GM13976 (cell line): Measurements from ENCODE around the gene CADM2.

Experiments used
- DNase-seq: peaks from one replicate; pipeline ENCODE4 v3.0.0; 2012; ENCODE audit warnings: low spot score
- CTCF ChIP-seq: IDR thresholded peaks from 2 replicates; pipeline ENCODE4 v1.5.1; 2012; ENCODE audit warnings: borderline replicate concordance, mild to moderate bottlenecking; ENCODE audit not compliant: insufficient read depth; ENCODE audit errors: extremely low read depth, missing control alignments, control extremely low read depth
- in situ Hi-C: fragments of 300-500 bp; cut with MboI; formaldehyde crosslinking; loops from one replicate; pipeline ENCODE4 v1.12.0; 2022; ENCODE audit warnings: low sequenced_read_pairs, mixed read lengths, inconsistent platforms; ENCODE audit not compliant: unreplicated experiment

The CADM2 gene

DNA sequence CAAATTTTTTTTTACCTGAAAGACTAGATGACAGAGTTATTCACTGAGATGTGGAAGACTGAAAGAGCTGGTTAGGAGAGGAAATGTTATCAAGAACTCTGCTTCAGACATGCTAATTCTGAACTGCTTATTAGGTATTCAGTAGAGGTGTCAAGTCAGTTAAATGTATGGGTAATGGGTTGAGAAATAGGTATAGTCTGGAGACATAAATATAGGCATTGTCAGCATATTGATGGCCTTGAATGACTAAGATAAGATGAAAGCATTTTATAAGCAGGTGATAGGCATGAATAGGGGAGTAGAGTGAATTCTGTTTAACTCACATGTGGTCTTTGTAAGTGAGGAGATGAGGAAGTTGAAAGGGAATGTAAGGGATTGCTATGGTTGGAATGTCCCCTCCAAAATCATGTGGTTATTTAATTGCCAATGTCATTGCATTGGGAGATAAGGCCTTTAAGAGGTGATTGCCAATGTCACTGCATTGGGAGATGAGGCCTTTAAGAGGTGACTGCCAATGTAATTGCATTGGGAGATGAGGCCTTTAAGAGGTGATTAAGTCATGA, 904.2 kb downstream of the CADM2 start:
- no peak for DNase-seq

GRCh38 chr3:85864896-85865295, 906.1 kb downstream of the CADM2 start:
- no peak for TF ChIP-seq CTCF
- in situ Hi-C loops, result no loop called here
- DNase-seq, result no peak

More for the DNA sequence above, 904.2 kb downstream of the CADM2 start:
- in situ Hi-C loops, result no loop called here
- TF ChIP-seq CTCF, result no peak

- in situ Hi-C loops, result no loop called here
- TF ChIP-seq CTCF, result no peak
These were observed 908.3 kb downstream of the CADM2 start for GRCh38 chr3:85867072-85867471.

DNA sequence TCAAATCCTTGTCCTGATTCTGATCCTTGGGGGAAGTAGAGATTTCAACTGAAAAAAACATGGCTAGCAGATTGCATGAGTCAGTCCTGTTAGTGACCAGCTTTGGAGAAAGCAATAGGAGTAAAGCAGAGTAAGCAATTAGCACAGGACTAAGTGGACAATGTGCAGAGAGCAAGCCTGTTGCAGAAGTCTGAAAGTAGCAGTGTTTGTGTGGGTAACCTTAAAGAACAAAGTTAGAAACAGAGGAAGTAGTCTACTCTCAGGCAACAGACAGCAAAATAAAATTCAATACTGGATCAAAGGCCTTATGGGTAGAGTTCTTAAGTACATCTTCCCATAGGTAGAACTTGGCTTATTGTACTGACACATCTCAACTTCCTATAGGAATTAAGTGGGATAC, 916.8 kb downstream of the CADM2 start:
- in situ Hi-C loops, result no loop called here
- no peak for DNase-seq
- no peak for TF ChIP-seq CTCF

More at GRCh38 chr3:85867072-85867471, 908.3 kb downstream of the CADM2 start:
- no peak for DNase-seq

GRCh38 chr3:85877631-85878030, 918.8 kb downstream of the CADM2 start:
- no peak for TF ChIP-seq CTCF
- no peak for DNase-seq

DNA sequence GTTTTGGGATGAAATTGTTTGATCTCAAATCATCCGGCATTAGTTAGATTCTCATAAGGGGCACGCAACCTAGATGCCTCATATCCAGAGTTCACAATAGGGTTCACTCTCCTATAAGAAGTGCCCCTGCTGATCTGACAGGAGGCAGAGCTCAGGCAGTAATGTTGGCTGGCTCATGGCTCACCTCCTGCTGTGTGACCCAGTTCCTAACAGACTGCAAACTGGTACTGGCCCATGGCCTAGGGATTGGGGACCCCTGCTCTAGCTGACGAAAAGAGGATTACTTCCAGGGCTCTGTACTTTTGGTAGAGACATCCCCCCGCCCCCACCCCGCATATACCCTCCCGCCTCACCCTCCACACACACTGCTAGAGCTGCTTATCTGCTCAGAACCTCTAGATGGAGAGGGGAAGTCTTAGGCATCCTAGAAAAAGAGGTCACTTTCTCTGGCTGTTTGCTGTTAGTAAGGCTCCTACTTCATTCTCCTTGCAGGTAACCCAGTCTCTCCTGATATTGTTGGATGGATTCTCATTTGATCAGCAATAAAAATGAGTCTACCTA, 923.1 kb downstream of the CADM2 start:
- in situ Hi-C loops, result no loop called here
- TF ChIP-seq CTCF, result no peak
- DNase-seq, result no peak

More at GRCh38 chr3:85877631-85878030, 918.8 kb downstream of the CADM2 start:
- in situ Hi-C loops, result no loop called here

DNA sequence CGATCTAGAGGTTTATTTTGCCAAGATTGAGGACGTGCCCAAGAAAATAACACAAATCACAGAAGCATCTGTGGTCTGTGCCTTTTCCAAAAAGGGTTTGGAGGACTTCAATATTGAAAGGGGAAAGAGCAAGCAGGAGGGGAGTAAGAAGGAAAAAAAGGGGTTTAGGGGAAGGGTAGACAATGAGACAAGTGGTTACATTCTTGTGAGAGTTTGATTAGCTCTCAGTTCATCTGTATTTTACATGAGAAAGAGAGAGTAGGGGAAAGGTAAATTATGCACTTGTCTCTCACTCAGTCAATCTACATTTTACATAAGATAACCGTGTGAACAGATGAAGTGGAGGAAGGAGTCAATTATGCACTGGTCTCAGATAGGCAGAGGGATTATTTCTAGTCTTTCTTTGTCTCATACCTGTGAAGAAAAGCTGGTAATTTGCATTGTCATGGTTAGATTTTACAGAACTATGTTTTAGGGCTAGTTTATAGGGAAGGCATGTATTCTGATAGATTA, 931.3 kb downstream of the CADM2 start:
- TF ChIP-seq CTCF, result no peak
- in situ Hi-C loops, result no loop called here
- no peak for DNase-seq
